ENCODE results near the gene RHEX.
"Not testable (repeated sequence)": the region's sequence is repeated elsewhere in the genome, so short reads cannot be mapped to it uniquely, and the experiment has no call there.

The RHEX gene, protein sequence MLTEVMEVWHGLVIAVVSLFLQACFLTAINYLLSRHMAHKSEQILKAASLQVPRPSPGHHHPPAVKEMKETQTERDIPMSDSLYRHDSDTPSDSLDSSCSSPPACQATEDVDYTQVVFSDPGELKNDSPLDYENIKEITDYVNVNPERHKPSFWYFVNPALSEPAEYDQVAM

DNA sequence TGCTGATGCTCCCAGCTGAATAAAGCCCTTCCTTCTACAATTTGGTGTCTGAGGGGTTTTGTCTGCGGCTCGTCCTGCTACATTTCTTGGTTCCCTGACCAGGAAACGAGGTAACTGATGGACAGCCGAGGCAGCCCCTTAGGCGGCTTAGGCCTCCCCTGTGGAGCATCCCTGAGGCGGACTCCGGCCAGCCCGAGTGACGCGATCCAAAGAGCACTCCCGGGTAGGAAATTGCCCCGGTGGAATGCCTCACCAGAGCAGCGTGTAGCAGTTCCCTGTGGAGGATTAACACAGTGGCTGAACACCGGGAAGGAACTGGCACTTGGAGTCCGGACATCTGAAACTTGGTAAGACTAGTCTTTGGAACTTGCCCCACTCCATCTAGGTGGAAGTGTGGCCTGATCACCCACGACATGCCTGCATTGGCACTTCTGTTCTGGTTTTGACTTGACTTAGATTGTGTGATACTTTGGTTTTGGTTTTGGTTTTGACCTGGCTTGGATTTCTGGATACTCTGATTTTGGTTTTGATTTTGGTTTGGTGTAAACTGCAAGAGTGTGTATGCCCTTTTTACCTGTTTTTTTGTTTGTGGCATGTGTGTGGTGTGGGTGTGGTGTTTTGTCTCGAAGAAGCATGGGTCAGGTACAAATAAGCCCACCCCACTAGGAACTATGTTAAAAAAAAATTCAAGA, at the start of gene RHEX:
TSS of gene RHEX (plus strand) at position 255 of the 692 bp plus-strand sequence. CDS start 44,656 bp downstream, outside the sequence.
- DNase-seq (ENCODE audit: low spot score) = not testable (repeated sequence)

DNA sequence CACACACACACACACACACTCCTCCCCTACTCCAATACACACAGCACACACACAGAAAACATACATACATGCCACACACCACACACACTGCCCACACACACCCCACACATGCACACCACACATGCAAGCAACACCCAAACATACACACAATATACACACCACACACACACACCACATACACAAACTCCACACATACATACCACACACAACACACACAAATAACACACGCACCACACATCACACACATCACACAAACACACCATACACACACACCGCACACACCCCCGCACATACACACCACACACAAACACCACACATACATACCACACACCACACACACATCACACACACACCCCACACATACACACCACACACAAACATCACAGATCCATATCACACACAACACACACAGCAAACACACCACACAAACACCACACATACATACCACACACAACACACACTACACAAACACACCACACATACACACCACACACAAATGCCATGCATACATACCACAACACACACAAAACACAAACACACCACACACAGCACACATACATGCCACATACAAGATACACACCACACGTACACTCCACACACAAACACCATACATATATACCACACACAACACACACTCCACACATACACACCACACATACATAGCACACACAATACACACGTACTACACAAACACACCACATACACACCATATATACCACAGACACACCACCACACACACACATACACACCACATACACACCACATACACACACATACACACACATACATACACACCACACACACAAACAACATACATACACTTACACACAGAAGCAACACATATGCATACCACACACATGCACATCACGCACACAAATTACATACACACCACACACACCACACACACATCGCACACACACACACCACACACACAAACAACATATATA, 48.8 kb upstream of the RHEX start:
- DNase-seq (ENCODE audit: low spot score) = no peak

DNA sequence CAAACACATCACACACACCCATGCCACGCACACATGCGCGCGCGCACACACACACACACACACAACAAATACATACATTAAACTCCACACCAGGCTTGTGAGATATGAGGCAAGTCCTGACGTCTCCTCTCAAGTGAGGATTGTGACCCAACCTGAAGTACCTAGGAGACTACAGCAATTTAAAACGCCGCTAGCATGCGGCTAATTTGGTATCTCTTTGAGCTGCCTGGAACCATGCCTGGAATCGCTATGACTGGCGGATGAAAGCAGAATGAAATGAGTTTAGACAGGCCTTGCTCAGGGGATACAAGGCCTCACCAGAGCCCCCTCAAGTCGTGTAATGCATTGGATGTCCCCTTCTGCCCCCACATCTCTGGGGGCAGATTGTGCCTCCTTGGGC, 48.1 kb upstream of the RHEX start:
- no peak for DNase-seq (ENCODE audit: low spot score)

DNA sequence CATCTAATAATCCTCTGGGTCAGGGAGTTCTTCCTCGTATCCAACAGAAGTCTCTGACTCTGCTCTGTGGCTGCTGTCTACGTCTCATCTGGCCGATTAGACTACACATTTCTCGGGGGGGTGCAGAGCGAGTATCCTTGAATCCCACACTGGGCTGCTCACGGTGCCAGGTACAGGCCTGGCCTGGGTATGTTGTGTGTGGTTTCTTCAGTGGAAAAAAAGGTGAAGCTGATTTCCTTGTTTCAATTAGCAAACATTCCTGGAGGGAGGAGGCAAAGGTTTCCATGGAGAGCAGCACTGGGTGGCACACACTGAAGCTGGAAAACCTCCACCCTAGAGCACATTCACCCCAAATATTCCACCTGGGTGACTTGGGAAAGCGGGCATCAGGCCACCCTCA, 47.7 kb upstream of the RHEX start:
- no peak for DNase-seq (ENCODE audit: low spot score)

DNA sequence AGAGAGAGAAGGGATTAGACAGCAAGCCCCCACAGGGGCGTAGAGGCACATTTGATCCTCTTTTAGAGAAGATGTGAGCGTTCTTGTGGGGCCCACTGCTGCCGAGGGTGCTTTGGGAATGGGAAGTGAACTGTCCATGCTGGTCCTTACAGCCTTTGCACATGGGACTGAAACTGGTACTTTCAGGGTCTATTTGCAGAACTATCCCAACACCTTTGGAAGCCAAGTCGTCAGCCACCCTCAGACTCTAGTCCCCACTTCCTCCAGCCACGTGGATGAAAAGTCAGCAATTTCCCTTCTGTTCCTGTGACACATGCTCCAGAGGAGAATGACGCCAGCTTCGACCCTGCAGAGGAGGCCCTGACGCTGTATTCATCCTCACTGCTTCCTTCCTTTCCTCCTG, 47.2 kb upstream of the RHEX start:
- DNase-seq (ENCODE audit: low spot score) = no peak

DNA sequence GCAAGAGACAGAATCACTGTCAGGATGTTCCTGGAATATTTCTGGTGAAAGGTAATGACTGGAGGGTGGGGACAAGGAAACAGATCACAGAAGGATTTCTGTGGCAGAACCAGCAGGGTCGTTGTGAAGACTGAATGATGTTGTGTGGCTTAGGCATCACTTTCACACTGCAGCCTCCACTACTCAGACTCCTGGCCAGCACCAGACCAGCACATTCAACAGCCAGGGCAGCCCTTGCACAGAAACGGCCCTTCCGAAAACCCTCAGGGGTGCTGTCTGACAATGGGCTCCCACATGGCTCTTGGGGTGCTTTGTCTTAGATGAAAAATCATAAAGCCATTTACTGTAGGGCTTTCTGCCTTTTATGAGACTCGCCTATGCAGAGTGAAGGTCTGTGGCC, 46.0 kb upstream of the RHEX start:
- no peak for DNase-seq (ENCODE audit: low spot score)

DNA sequence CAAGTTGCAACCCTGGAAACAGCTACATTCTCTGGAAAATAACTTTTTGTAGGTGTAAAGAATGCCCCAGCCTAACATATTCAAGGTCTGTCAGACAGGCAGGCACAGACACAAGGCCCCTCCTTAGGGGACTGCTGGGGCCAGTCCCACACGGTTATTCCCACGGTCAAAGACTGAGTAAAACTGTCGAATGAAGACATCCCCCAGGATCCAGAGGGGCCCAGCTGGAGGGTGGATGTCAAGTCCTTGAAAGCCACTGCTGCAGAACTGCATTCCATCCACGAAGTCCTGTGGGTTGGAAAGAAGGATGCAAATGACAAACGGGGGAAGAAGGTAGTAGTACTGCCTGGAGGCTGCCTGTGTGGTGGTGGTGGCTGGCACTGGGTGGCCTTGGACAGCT, 42.9 kb upstream of the RHEX start:
- no peak for DNase-seq (ENCODE audit: low spot score)

DNA sequence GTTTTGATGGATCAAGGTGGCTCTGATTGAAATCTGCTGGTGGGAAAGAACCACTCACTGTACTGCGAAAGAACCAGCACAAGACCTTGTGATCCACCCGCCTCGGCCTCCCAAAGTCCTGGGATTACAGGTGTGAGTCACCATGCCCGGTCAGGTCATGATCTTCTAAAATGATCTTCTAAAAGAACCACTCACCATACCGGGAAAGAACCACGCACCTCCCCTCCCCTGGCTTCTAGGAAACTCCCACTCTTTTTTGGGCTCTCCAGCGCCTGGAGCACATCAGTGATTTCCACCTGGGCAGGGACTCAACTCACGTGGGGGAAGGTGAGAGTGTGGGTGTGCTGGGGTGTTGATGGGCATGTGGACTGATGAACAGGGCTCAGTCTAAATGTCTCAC, 41.9 kb upstream of the RHEX start:
- DNase-seq (ENCODE audit: low spot score) = no peak

DNA sequence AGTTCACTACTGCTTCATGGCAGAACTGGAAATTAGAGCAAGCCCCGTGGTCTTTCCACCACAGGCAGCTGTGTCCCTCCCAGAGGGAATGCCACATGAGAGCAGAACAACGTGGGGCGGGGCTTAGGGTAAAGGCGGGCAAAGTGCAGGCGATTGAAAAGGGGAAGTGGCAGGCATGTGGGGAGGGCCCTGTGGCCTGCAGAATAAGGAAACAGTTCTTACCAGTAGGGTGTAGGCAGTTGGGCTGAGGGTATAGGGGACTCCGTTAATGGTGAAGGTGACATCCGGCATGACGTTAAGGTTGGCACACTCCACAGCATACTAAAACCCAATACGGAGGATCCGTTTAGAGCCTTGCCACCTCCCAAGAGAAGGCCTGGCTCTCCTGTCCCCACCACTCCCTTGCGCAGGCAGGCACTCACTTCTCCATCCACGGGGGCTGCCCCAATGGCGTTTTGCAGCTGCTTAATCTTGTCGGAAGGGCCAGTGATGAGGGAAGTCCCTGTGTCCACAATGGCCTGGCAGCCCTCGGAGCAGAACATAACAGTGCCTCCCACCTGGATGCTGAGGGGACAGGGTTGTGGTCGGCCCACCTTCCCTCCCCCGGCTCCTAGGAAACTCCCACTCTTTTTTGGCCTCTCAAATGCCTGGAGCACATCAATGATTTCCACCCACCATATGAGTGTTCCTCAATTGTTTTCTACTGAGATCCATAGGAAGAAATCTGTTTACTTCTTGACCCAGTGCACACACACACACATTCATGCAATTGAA, 40.7 kb upstream of the RHEX start:
- peak; percentile 51 for DNase-seq (ENCODE audit: low spot score)

DNA sequence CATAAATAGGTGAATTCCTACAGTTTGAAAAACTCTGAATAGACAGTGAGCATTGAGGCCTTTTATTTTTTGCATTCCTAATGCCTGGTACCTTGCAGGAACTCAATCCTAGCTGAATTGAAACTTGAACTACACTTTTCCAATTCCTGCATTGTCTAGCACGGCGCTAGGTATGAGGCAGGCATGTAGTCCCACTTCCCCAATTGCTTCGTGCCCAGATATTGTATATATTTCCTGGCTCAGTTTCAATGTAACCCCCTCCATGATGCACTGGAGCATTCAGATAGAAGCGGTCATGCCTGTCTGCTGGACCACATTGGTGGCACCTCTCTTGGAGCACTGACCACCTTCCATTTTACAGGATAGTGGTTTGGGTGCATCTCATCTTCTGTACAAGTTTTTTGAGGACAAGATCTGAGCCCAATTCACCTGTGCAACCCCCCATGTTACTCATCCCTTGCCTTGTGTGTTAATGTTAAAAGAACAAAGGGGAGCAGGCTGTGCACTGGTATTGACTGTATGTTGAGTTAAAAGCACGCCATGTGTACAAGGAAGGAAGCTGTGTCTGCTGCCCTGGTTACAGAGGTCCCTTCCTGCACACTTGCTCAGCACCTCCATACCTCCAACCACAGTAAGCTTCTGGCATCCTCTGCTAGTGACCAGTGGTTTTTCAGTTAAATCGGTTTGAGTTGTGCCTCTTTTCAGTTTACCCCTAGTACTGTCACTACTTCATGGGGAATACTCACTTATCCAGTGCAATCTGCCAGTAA, 39.8 kb upstream of the RHEX start:
- no peak for DNase-seq (ENCODE audit: low spot score)

DNA sequence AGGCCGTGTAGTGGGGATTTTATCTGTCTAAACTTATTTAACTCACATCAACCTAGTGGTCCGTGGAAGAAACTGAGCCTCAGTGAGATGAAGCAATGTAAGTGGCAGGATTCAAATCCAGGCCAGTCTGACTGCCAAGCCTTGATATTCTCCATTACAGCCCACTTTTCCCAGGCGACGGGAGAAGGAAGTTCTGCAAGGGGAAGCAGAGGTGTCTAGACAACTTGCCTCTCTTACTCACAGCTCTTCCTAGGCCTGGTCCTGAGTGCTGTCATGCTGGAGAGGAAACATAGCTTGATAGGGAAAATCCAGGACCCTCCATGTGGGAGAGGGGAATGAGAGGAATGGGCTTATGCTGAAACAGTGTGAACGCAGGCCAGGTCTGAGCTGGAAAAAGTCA, 38.4 kb upstream of the RHEX start:
- DNase-seq (ENCODE audit: low spot score) = no peak

DNA sequence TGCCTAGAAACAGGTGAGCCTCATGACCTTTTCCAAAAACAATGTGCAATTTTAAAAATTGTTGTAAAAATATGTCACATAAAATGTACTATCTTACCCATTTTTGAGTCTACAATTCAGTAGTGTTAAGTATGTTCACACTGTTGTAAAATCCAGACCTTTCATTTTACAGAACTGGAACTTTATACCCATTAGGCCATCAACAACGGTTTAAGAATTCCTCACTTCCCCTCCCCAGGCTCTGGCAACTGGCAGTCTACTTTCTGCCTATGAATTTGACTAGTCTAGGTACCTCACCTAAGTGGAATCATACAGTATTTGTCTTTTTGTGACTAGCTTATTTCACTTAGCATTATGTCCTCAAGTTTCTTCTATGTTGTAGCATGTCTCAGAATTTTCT, 37.9 kb upstream of the RHEX start:
- no peak for DNase-seq (ENCODE audit: low spot score)

DNA sequence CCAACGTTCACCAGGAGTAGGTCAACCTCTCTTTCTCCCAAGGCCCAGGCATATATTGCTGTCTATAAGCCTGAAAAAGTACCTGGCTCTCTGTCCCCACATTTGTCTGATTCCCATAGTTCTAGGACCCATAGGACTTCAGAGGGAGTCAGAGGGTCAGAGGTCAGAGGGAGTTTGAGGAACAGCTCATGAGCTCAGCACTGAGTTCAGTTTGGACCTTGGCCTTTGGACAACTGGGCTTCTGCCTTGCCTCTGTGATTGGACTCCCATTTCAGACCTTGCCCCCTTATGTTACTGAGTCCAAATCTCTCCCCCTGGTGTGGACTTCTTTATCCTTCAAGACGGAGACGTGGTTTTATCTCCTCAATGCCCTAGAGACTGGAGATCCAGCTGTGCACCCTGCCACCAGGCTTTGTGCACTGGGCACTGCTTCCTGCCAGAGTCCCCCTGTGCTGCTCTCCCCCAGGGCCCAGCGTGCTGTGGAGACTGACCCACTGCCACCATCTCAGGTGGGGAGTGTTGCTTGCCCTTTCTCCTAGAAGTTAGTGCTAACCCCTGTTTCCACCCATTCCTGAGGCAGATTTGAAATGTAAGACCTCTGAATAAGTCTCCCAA, 32.5 kb upstream of the RHEX start:
- no peak for DNase-seq (ENCODE audit: low spot score)

DNA sequence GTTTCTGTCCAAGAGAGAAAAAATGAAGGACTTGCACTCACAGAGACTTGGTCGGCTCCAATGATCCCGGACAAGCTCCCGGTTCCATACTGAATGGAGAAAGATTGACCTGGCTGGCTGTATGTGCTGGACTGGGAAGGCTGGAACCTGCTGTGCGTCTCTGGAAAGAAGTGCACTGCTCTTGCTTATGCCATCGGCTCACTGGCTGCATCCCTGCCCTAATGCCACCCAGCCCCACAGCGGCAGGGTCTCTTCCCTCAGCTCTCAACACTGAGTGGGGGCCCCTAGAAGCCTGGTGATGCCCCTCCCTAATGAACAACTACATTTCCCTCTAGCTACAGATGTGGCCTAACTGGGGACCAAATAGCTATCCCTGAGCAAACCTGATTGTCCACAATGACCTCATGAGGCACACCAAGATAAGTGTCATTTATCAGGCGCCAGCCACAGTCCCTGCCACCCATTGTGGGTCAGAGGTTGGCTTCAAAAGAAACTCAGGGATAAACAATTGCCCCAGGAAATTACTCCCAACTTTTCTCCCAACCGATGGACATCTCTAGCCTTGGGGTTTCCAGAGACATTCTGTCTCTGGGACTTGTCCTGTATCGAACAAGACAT, 31.9 kb upstream of the RHEX start:
- no peak for DNase-seq (ENCODE audit: low spot score)

DNA sequence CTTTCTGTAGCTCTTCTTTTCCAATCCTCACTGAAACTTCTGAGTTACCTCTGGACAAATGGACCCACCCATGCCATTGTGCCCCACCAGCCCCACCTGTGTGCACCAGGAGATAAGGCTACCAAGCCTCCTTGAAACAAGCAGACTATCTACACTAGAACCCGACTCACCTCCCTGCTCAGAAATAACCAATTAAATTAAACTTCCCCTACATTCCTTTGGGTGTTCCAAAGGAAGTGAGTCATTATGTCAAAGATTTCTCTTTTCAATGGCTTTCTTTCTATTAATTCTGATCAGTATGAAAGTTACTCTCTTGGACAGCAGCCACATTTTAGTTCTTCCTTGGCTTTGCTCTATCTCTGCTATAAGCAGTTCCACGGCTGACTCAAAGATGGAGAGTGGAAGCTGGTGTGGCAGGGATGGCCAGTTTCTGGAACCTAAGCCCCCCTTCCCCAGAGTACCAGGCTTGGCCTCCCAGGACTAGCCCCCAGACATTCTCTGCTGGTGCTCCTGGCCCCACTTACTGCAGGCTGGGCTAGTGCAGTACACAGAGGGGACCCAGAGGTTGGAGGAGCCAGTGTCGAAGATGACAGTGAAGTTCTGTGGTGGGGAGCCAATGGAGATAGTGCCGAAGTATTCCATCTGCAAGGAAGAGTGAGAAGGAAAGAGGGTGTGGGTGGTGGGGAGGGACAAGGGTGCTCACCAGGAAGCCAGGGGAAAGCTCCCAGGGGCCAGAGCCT, 31.2 kb upstream of the RHEX start:
- DNase-seq (ENCODE audit: low spot score) = no peak

DNA sequence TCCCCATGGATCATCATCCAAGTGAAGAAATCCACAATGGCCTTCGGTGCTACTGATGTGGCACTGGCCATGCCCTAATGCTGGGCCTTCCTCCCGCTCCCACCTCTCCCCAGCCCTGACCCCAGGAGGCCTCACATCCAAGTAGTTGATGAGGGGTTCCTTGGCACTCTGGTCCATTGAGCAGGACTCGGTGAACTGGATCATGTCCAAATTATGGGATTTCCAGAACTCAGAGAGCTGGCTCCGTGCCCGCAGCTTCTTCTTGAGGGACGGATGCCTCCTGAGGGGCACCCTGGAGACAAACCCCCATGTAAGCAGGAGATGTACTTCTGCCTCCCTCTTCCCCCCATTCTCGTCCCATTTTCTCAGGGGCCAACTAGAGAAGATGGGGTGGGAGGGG, 30.2 kb upstream of the RHEX start:
- DNase-seq (ENCODE audit: low spot score) = no peak

DNA sequence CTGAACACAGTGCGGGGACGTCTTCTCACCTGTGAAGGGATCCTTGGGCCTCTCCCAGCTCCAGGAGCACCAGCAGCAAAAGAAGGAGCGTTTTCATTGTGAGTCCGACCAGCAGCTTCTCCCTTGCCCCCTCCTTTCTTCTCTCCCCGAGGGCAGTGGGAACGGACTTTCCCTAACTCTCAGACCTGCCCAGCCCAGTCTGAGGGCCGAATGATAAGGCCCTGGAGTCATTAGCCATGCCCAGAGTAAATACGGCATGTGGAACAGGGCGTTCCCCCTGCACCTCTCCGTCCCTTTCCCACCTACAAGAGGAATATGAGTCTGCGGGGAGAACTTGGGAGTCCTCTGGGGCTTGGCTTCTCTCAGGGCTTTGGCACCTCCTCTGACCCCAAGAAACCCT, 29.3 kb upstream of the RHEX start, which contains the start of gene CTSE:
TSS of gene CTSE (minus strand) at position 201 of the 400 bp plus-strand sequence. CDS start at position 97, 104 bp downstream.
- no peak for DNase-seq (ENCODE audit: low spot score)

DNA sequence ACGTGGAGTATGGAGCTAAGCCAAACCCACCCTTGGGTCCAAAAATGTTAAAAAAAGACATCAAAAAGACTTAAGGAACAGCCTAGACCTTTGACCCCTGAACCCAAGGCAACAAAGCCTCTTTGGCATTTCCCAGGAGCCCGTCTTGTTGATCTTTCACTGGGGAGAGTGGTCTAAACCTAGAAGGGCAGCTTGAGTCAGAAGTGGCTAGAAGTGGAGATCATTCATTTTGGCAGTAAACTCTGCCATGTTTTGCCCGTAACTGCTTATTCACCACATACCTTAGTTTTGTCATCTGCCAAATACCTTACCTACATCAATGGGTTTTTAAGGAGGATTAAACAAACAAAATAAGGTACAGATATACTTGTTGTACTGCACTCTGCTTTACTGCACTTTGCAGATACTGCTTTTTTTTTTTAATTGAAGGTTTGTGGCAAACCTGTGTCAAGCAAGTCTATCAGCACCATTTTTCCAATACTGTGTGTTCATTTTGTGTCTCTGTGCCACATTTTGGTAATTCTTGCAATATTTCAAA, 27.6 kb upstream of the RHEX start:
- DNase-seq (ENCODE audit: low spot score) = no peak

DNA sequence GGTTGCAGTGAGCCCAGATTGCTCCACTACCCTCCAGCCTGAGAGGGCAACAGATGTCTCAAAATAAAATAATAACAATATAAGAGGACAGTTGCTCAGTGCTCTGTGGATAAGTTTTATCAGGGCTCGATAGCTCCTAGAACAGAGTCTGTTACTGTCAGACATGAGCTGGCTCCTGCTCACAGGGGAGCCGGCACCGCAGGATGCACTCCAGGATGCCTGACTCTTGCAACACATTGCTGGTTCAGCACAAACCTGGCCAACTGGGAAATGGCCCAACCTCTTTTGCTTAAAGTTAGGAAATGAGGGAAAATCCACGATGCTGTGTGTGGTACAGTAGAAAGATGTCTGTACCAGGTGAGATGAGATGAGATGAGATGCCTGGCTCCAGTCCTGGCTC, 23.5 kb upstream of the RHEX start:
- DNase-seq (ENCODE audit: low spot score) = no peak

Data from HuH-7 (cell line).